Lower leg skin (tissue), 3 donors: Measurements from ENCODE around the gene CDC42BPG.

Experiments
- CTCF ChIP-seq, 3 donors: fragments of 450-650 bp; IDR thresholded peaks; one replicate each; pipeline ENCODE4 v1.5.1; 2016; ENCODE audit warnings: antibody characterized with exemption in 3 of 3, mild to moderate bottlenecking in 3 of 3, moderate library complexity in 2 of 3
- POLR2A ChIP-seq, 2 donors: fragments of 450-650 bp; IDR thresholded peaks; one replicate each; pipeline ENCODE4 v1.6.1; 2016 to 2017; ENCODE audit warnings: antibody characterized with exemption in 2 of 2, mild to moderate bottlenecking in 1 of 2, moderate library complexity in 1 of 2

- TF ChIP-seq CTCF (IDR thresholded peaks at IDR 0.05) (no peak), POLR2A (IDR thresholded peaks at IDR 0.05) (no peak)
Measured at GRCh38 chr11:64844330-64845128, at the start of gene CDC42BPG.
